Activated CD8-positive, alpha-beta memory T cell treated with anti-CD3 and anti-CD28 coated beads for 24 hours (primary cell): ENCODE results near the gene SLC25A26.
"Not testable (repeated sequence)": the region's sequence is repeated elsewhere in the genome, so short reads cannot be mapped to it uniquely, and the experiment has no call there.

Experiments
- DNase-seq: peaks from one replicate; pipeline ENCODE4 v3.0.0-alpha.2; 2020

Gene SLC25A26

GRCh38 chr3:66271231-66271630, 50.4 kb downstream of the SLC25A26 start:
- no peak for DNase-seq

- no peak for DNase-seq
These were observed 51.2 kb downstream of the SLC25A26 start for GRCh38 chr3:66272016-66272415.

GRCh38 chr3:66274837-66275236, 54.0 kb downstream of the SLC25A26 start:
- not testable (repeated sequence) for DNase-seq

- DNase-seq = peak; percentile 65
These were observed 56.0 kb downstream of the SLC25A26 start for GRCh38 chr3:66276705-66277274.

GRCh38 chr3:66279168-66279567, 58.4 kb downstream of the SLC25A26 start:
- DNase-seq = no peak

GRCh38 chr3:66280304-66280703, 59.5 kb downstream of the SLC25A26 start:
- no peak for DNase-seq

- DNase-seq = not testable (repeated sequence)
These were observed 71.1 kb downstream of the SLC25A26 start for GRCh38 chr3:66291922-66292321.

GRCh38 chr3:66297260-66297873, 76.6 kb downstream of the SLC25A26 start:
- DNase-seq = no peak

GRCh38 chr3:66297900-66298299, 77.1 kb downstream of the SLC25A26 start:
- no peak for DNase-seq

- DNase-seq = no peak
These were observed 77.8 kb downstream of the SLC25A26 start for GRCh38 chr3:66298591-66298990.

- not testable (repeated sequence) for DNase-seq
These were observed 78.3 kb downstream of the SLC25A26 start for GRCh38 chr3:66299085-66299484.

GRCh38 chr3:66299891-66300290, 79.1 kb downstream of the SLC25A26 start:
- no peak for DNase-seq

GRCh38 chr3:66302288-66302687, 81.5 kb downstream of the SLC25A26 start:
- no peak for DNase-seq

GRCh38 chr3:66303491-66303901, 82.7 kb downstream of the SLC25A26 start:
- DNase-seq = peak; percentile 67

GRCh38 chr3:66304293-66304692, 83.5 kb downstream of the SLC25A26 start:
- DNase-seq = no peak

- not testable (repeated sequence) for DNase-seq
These were observed 85.3 kb downstream of the SLC25A26 start for GRCh38 chr3:66306086-66306485.

- not testable (repeated sequence) for DNase-seq
These were observed 86.2 kb downstream of the SLC25A26 start for GRCh38 chr3:66306991-66307390.

- DNase-seq = peak; percentile 59
These were observed 91.2 kb downstream of the SLC25A26 start for GRCh38 chr3:66312039-66312438.

- no peak for DNase-seq
These were observed 93.7 kb downstream of the SLC25A26 start for GRCh38 chr3:66314455-66314854.

GRCh38 chr3:66317750-66318376, 97.1 kb downstream of the SLC25A26 start:
- no peak for DNase-seq

GRCh38 chr3:66320390-66320789, 99.6 kb downstream of the SLC25A26 start:
- no peak for DNase-seq

GRCh38 chr3:66322436-66322835, 101.6 kb downstream of the SLC25A26 start:
- DNase-seq = no peak

GRCh38 chr3:66326340-66326739, 105.5 kb downstream of the SLC25A26 start:
- DNase-seq = no peak

- DNase-seq = no peak
These were observed 114.9 kb downstream of the SLC25A26 start for GRCh38 chr3:66335671-66336070.
